ENCODE results near the gene NOLC1. TPM values are rescaled to one million over a fixed set of nuclear protein-coding genes. Genes with fewer than 3 reads are reported as not detected.

The NOLC1 gene
- total and polyA plus RNA-seq, 2 of the 4 experiments (the other 2 are of a cell fraction), result 43.2 to 55.3 TPM

- H4K91ac ChIP-seq (ENCODE audit: insufficient read depth, low read depth, low read length), result peak overlapping the region; percentile 71
- peak overlapping the region; percentile 78; the same call in 1 of the 2 replicates for H2AK5ac ChIP-seq (ENCODE audit: low read depth, low read length)
- no peaks in the 10 kb centered on the region for H3K27me3 ChIP-seq (ENCODE audit: control insufficient read depth, insufficient read depth, low read length)
- H2BK15ac ChIP-seq (ENCODE audit: low read depth, low read length), result no peak overlapping the region
- peak; percentile 77 for ATAC-seq (ENCODE audit: low read depth)
- H3K18ac ChIP-seq (ENCODE audit: low read depth, low read length), result peak overlapping the region; percentile 26; the same call in 1 of the 2 replicates
- H2AFZ ChIP-seq (replicated peaks; ENCODE audit: low read length, poor library complexity), result peak overlapping the region; percentile 90
- peak overlapping the region in 1 of 2 experiments; percentile 92; a peak in 2 of 4 replicates for H4K8ac ChIP-seq (ENCODE audit: low read depth in 2 of 2, low read length in 2 of 2)
- intact Hi-C loops (cut with micrococcal nuclease), result no loop called here
- POLR2A ChIA-PET (ENCODE audit: unreplicated experiment), result interaction anchor here (0.7 kb wide), 1 partner anchor 231 kb away, joined by 5 read pairs; no protein-coding TSS in a partner anchor
- CTCF ChIA-PET, result no interaction called here
- peak overlapping the region; percentile 59; the same call in 1 of the 2 replicates for H3K14ac ChIP-seq (replicated peaks; ENCODE audit: low read depth, low read length)
- H2BK120ac ChIP-seq (ENCODE audit: low read depth, low read length), result 0 out of 2 replicates have a peak overlapping the region, but pooled peaks have one; percentile 16
- dilution Hi-C loops (cut with HindIII; ENCODE audit: low sequenced_read_pairs, unreplicated experiment), result no loop called here
- H3K4me2 ChIP-seq (ENCODE audit: low read depth, low read length), result peak overlapping the region; percentile 94
- peaks cover 36% of the 10 kb centered on the region for H3K4me1 ChIP-seq (ENCODE audit: control insufficient read depth, insufficient read depth, low read length)
- H4K20me1 ChIP-seq (ENCODE audit: insufficient read depth, low read length), result peaks cover 59% of the 10 kb centered on the region
- peak; percentile 65 for DNase-seq
- H3K9me3 ChIP-seq (ENCODE audit: control insufficient read depth, insufficient read depth, low read length), result no peaks in the 10 kb centered on the region
- WGBS, 2 experiments (ENCODE audit: extremely low coverage in 2 of 2, insufficient read length in 1 of 2), result no CpG with 5 or more reads among the region's 23 CpGs
- peak overlapping the region; percentile 97 for H2AK9ac ChIP-seq (replicated peaks; ENCODE audit: low read depth, low read length, poor library complexity)
- peak overlapping the region; percentile 85 for H3K27ac ChIP-seq (ENCODE audit: insufficient read depth, low read length)
- peaks cover 18% of the 10 kb centered on the region for H3K36me3 ChIP-seq (ENCODE audit: control insufficient read depth, insufficient read depth, low read length)
- H3K9me1 ChIP-seq (ENCODE audit: insufficient read depth, low read length), result peaks cover 25% of the 10 kb centered on the region
- H3K9ac ChIP-seq (ENCODE audit: low read depth, low read length), result peak overlapping the region; percentile 98
- H3K56ac ChIP-seq (ENCODE audit: extremely low read depth, insufficient read depth, low read length), result no peak overlapping the region
- peaks cover 25 to 81% of the 10 kb centered on the region in 2 experiments; a peak in 3 of 4 replicates for H3K79me1 ChIP-seq (ENCODE audit: low read depth in 1 of 2, low read length in 2 of 2)
- H4K5ac ChIP-seq (ENCODE audit: low read depth, low read length), result peak overlapping the region; percentile 83; the same call in 1 of the 2 replicates
- H2BK20ac ChIP-seq (ENCODE audit: low read depth, low read length), result no peak overlapping the region
- peak overlapping the region; percentile 92 for H2BK5ac ChIP-seq (ENCODE audit: low read depth, low read length, poor library complexity, severe bottlenecking)
- H3K23ac ChIP-seq (ENCODE audit: low read depth, low read length), result peak overlapping the region; percentile 58; the same call in 1 of the 2 replicates
- in situ Hi-C loops (cut with MboI; ENCODE audit: low sequenced_read_pairs), result no loop called here
- H3K4ac ChIP-seq (ENCODE audit: low read depth, low read length), result peak overlapping the region; percentile 82
- peak overlapping the region; percentile 92 for H3K4me3 ChIP-seq (ENCODE audit: insufficient read depth, low read depth, low read length)
- BruUV-seq (replicated peaks), result no TSS peak
- no peak for TF ChIP-seq USF2 (IDR thresholded peaks at IDR 0.05; ENCODE audit: low read depth, low read length)
- TF ChIP-seq CHD1 (IDR thresholded peaks at IDR 0.05; ENCODE audit: low read depth, low read length), result no peak
- 0 out of 2 replicates have a peak, but pooled peaks have one; percentile 29 for TF ChIP-seq MXI1 (IDR thresholded peaks at IDR 0.05; ENCODE audit: borderline replicate concordance, low read depth, low read length)
- TF ChIP-seq NFE2L2 (IDR thresholded peaks at IDR 0.05; ENCODE audit: low read depth, low read length), result no peak
- no peak for TF ChIP-seq MAFK (IDR thresholded peaks at IDR 0.05; ENCODE audit: low read depth, low read length)
- no peak for TF ChIP-seq RAD21 (IDR thresholded peaks at IDR 0.05; ENCODE audit: low read length)
- no peak for TF ChIP-seq ELK1 (IDR thresholded peaks at IDR 0.05; ENCODE audit: borderline replicate concordance, low read depth, low read length)
- no peak for TF ChIP-seq SMC3 (IDR thresholded peaks at IDR 0.05; ENCODE audit: low read depth, low read length)
- no peak for TF ChIP-seq CTCF (conservative IDR thresholded peaks at IDR 0.05; ENCODE audit: low read depth, low read length)
- TF ChIP-seq RFX5 (IDR thresholded peaks at IDR 0.05; ENCODE audit: low read depth, low read length), result no peak
- no peak for TF ChIP-seq BHLHE40 (IDR thresholded peaks at IDR 0.05; ENCODE audit: low read depth, low read length)
- no peak for TF ChIP-seq CEBPB (IDR thresholded peaks at IDR 0.05; ENCODE audit: low read depth, low read length)
- peak; percentile 98; the same call in 1 of the 2 replicates for TF ChIP-seq MAZ (IDR thresholded peaks at IDR 0.05; ENCODE audit: borderline replicate concordance, low read depth, low read length)
Observed at GRCh38 chr10:102114861-102115618, 37.1 kb upstream of the NOLC1 start.

Data from IMR-90 (cell line).